Activated CD4-positive, alpha-beta T cell treated with anti-CD3 and anti-CD28 coated beads, Interleukin-2, amount 50 U/mL, for 4 hours (primary cell): ENCODE results near the gene TMEM273.

Source experiments
- DNase-seq, 2 experiments: peaks; one replicate each; pipeline ENCODE4 v3.0.0-alpha.2; 2020

TMEM273 gene

GRCh38 chr10:49139028-49139845 lies 49.0 kb downstream of the TMEM273 start:
- DNase-seq = no peak

GRCh38 chr10:49138361-49138891 lies 49.8 kb downstream of the TMEM273 start:
- no peak for DNase-seq

- no peak for DNase-seq
Measured at GRCh38 chr10:49136525-49136924, 51.7 kb downstream of the TMEM273 start.

GRCh38 chr10:49135575-49136313 lies 52.4 kb downstream of the TMEM273 start:
- DNase-seq = no peak

- DNase-seq = no peak
Measured at GRCh38 chr10:49134327-49134726, 53.9 kb downstream of the TMEM273 start.

GRCh38 chr10:49133706-49134248 lies 54.4 kb downstream of the TMEM273 start, which contains the start of gene FAM170B:
Gene FAM170B (minus strand): TSS chr10:49134021. CDS start chr10:49133918, 103 bp downstream.
- no peak for DNase-seq

GRCh38 chr10:49132362-49132737 lies 55.8 kb downstream of the TMEM273 start:
- no peak for DNase-seq

GRCh38 chr10:49131507-49132361 lies 56.5 kb downstream of the TMEM273 start:
- DNase-seq = no peak

GRCh38 chr10:49129376-49129775 lies 58.8 kb downstream of the TMEM273 start:
- no peak for DNase-seq

- DNase-seq = no peak
Measured at GRCh38 chr10:49128854-49129253, 59.3 kb downstream of the TMEM273 start.

GRCh38 chr10:49123981-49124950 lies 63.9 kb downstream of the TMEM273 start:
- no peak for DNase-seq

- DNase-seq = no peak
Measured at GRCh38 chr10:49120911-49121310, 67.3 kb downstream of the TMEM273 start.

GRCh38 chr10:49119746-49120145 lies 68.4 kb downstream of the TMEM273 start:
- DNase-seq = no peak

GRCh38 chr10:49118430-49119074 lies 69.6 kb downstream of the TMEM273 start:
- no peak for DNase-seq

- no peak for DNase-seq
Measured at GRCh38 chr10:49117376-49118070, 70.7 kb downstream of the TMEM273 start.

GRCh38 chr10:49116509-49117375 lies 71.4 kb downstream of the TMEM273 start:
- no peak for DNase-seq

- DNase-seq = no peak
Measured at GRCh38 chr10:49115796-49116508, 72.2 kb downstream of the TMEM273 start.

- no peak for DNase-seq
Measured at GRCh38 chr10:49115015-49115795, 73.0 kb downstream of the TMEM273 start, which contains the start of gene VSTM4. Gene VSTM4 (minus strand): TSS chr10:49115522. CDS start chr10:49115485, 37 bp downstream.
